SK-N-SH (cell line): ENCODE data around the gene LRCOL1.

Source experiments
- CHD2 ChIP-seq: fragments of 150-350 bp; IDR thresholded peaks from 2 replicates; pipeline ENCODE4 v1.6.1; 2018; ENCODE audit warnings: low read length; ENCODE audit not compliant: partially characterized antibody
- CTCF ChIP-seq: fragments of 200-600 bp; sonication (generic); IDR thresholded peaks from 2 replicates; pipeline ENCODE4 v1.6.1; 2017; ENCODE audit warnings: antibody characterized with exemption, mild to moderate bottlenecking, moderate library complexity
- FOSL2 ChIP-seq: IDR thresholded peaks from 2 replicates; pipeline ENCODE4 v1.4.0; 2012; ENCODE audit warnings: low read depth, mild to moderate bottlenecking, moderate library complexity, borderline replicate concordance
- FOXJ3 ChIP-seq: sonication (generic); formaldehyde crosslinking; IDR thresholded peaks from 2 replicates; pipeline ENCODE4 v1.5.1; 2020; ENCODE audit warnings: mild to moderate bottlenecking, missing genetic modification reagents
- JUND ChIP-seq: IDR thresholded peaks from 2 replicates; pipeline ENCODE4 v1.4.0; 2012
- MXI1 ChIP-seq: IDR thresholded peaks from 2 replicates; pipeline ENCODE4 v1.6.1; 2012; ENCODE audit warnings: mild to moderate bottlenecking, low read depth, low read length, improper control_type of control experiment
- NFIC ChIP-seq: IDR thresholded peaks from 2 replicates; pipeline ENCODE4 v1.4.0; 2012; ENCODE audit warnings: borderline replicate concordance
- POLR2AphosphoS5 ChIP-seq: IDR thresholded peaks from 2 replicates; pipeline ENCODE4 v1.6.1; 2012; ENCODE audit warnings: low read depth, low read length
- RAD21 ChIP-seq: IDR thresholded peaks from 2 replicates; pipeline ENCODE4 v1.6.1; 2012; ENCODE audit warnings: mild to moderate bottlenecking, low read length
- REST ChIP-seq: IDR thresholded peaks from 2 replicates; pipeline ENCODE4 v1.6.1; 2012; ENCODE audit warnings: mild to moderate bottlenecking, low read depth, low read length, moderate library complexity
- TAF1 ChIP-seq: IDR thresholded peaks from 2 replicates; pipeline ENCODE4 v1.6.1; 2012; ENCODE audit warnings: low read depth, mild to moderate bottlenecking, low read length, moderate library complexity, borderline replicate concordance
- USF2 ChIP-seq: fragments of 150-350 bp; IDR thresholded peaks from 2 replicates; pipeline ENCODE4 v1.6.1; 2017; ENCODE audit warnings: antibody characterized with exemption, low read length, low read depth, borderline replicate concordance
- TF ChIP-seq, protein P1 (sequence below): fragments of 150-350 bp; IDR thresholded peaks from 2 replicates; pipeline ENCODE4 v1.6.1; 2016; ENCODE audit warnings: mild to moderate bottlenecking, low read depth, low read length
- TF ChIP-seq, protein P2 (sequence below): IDR thresholded peaks from 2 replicates; pipeline ENCODE4 v1.4.0; 2012; ENCODE audit warnings: low read depth

DNA sequence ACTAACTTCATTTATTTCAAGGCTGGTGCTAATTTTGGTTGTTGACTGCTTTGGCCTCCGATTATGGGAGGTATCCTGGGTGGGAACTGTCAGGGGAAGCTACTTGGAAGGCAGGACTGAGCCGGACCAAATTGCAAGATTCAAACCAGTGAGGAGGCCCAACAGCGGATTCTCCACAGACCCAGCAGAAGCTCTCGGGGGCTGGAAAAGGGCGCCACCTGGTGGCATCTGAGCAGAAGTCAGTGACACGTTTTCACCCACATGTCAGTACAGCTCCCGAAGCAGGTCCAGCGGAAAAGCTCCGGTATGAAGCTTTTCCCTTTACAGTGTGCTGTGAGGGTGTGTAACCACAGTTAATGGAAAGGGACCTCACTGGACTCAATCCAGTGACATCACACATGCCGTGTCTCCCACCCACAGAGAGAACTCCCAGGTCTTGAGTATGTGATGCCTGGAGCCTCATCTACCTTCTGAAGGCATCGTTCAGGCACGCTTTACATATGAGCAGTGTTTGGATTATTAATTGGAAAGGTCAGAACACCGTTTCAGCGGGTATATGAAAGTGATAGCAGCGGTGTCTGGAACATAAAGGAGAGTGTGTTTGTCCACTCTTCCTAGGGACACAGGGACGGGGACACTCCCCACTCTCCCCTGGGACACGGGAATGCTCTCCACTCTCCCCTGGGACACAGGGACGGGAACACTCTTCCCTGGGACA is 4.6 kb upstream of the LRCOL1 start:
- TF ChIP-seq CTCF, result peak; percentile 89
- TF ChIP-seq, protein P1, sequence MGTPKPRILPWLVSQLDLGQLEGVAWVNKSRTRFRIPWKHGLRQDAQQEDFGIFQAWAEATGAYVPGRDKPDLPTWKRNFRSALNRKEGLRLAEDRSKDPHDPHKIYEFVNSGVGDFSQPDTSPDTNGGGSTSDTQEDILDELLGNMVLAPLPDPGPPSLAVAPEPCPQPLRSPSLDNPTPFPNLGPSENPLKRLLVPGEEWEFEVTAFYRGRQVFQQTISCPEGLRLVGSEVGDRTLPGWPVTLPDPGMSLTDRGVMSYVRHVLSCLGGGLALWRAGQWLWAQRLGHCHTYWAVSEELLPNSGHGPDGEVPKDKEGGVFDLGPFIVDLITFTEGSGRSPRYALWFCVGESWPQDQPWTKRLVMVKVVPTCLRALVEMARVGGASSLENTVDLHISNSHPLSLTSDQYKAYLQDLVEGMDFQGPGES, result no peak
- TF ChIP-seq MXI1, result peak; percentile 85
- no peak for TF ChIP-seq USF2
- TF ChIP-seq POLR2AphosphoS5, result no peak
- TF ChIP-seq FOSL2, result no peak
- TF ChIP-seq JUND, result no peak
- TF ChIP-seq, protein P2, sequence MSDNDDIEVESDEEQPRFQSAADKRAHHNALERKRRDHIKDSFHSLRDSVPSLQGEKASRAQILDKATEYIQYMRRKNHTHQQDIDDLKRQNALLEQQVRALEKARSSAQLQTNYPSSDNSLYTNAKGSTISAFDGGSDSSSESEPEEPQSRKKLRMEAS, result peak; percentile 66; the same call in 1 of the 2 replicates
- no peak for TF ChIP-seq CHD2
- TF ChIP-seq RAD21, result peak; percentile 89
- TF ChIP-seq FOXJ3, result no peak
- TF ChIP-seq REST, result no peak
- no peak for TF ChIP-seq NFIC
- no peak for TF ChIP-seq TAF1
